AG04449 (cell line): ENCODE results near the gene TMEM91.

ENCODE experiments used
- CTCF ChIA-PET: fragments of 350-600 bp; formaldehyde crosslinking; extraction: SDS; loops from one replicate; lab custom pipeline; 2021; ENCODE audit warnings: antibody characterized with exemption; lab: Yijun Ruan, JAX
- POLR2A ChIA-PET: fragments of 400-600, 350-600 bp; formaldehyde crosslinking; extraction: SDS; loops from one replicate; lab custom pipeline; 2020; ENCODE audit warnings: antibody characterized with exemption, inconsistent platforms; lab: Yijun Ruan, JAX
- DNase-seq: peaks from one replicate; pipeline ENCODE4 v3.0.0-alpha.2; 2010; ENCODE audit warnings: low read depth, low spot score
- H3K4me3 ChIP-seq: 2 replicates; pipeline ENCODE4 v1.5.1; 2011; ENCODE audit warnings: low read depth, mild to moderate bottlenecking, control low read depth, low read length
- TF ChIP-seq, protein P1 (sequence below): IDR thresholded peaks from one replicate; pipeline ENCODE4 v1.5.1; 2011; ENCODE audit warnings: mild to moderate bottlenecking, moderate library complexity, low read length, control low read depth, inconsistent platforms; ENCODE audit not compliant: insufficient read depth; ENCODE audit errors: missing control alignments

Gene TMEM91

DNA sequence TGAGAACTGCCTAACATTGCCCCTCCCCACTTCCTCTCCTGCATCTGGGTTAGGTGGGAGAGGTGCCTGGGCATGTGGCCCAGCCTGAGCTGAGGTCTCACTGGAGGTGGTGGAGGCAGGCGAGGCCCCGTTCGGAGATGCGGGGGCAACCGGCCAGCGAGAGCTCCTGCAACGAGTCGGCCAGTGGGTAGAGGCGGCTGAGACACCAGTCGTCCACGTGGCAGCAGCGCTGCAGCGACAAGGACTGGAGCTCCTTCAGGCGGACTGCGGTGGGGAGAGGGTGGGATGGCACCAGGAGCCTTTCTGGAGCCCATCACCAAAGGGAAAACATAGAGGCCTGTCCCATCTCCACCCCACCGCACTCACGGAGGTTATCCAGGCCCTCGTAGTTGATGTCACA lies 56.8 kb downstream of the TMEM91 start:
- no peak overlapping the region for H3K4me3 ChIP-seq
- CTCF ChIA-PET, result interaction anchor here (1.1 to 1.3 kb wide), 2 partner anchors 16 to 111 kb away, joined by 3 read pairs; no protein-coding TSS in a partner anchor
- TF ChIP-seq, protein P1, sequence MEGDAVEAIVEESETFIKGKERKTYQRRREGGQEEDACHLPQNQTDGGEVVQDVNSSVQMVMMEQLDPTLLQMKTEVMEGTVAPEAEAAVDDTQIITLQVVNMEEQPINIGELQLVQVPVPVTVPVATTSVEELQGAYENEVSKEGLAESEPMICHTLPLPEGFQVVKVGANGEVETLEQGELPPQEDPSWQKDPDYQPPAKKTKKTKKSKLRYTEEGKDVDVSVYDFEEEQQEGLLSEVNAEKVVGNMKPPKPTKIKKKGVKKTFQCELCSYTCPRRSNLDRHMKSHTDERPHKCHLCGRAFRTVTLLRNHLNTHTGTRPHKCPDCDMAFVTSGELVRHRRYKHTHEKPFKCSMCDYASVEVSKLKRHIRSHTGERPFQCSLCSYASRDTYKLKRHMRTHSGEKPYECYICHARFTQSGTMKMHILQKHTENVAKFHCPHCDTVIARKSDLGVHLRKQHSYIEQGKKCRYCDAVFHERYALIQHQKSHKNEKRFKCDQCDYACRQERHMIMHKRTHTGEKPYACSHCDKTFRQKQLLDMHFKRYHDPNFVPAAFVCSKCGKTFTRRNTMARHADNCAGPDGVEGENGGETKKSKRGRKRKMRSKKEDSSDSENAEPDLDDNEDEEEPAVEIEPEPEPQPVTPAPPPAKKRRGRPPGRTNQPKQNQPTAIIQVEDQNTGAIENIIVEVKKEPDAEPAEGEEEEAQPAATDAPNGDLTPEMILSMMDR, result no peak
- DNase-seq, result no peak
- POLR2A ChIA-PET, result no interaction called here
